LNCaP clone FGC (cell line): ENCODE data around the gene DAGLA.

Experiments used
- DNase-seq: peaks from one replicate; pipeline ENCODE4 v3.0.0-alpha.2; 2011; ENCODE audit warnings: low read depth
- H3K4me3 ChIP-seq: 2 replicates; pipeline ENCODE4 v1.5.1; 2011; ENCODE audit warnings: mild to moderate bottlenecking, low read depth, low read length, control low read depth
- TF ChIP-seq, protein P1 (sequence below): IDR thresholded peaks from 2 replicates; pipeline ENCODE4 v1.5.1; 2012; ENCODE audit warnings: mild to moderate bottlenecking; ENCODE audit not compliant: control insufficient read depth, insufficient read depth; ENCODE audit errors: extremely low read depth

The DAGLA gene

DNA sequence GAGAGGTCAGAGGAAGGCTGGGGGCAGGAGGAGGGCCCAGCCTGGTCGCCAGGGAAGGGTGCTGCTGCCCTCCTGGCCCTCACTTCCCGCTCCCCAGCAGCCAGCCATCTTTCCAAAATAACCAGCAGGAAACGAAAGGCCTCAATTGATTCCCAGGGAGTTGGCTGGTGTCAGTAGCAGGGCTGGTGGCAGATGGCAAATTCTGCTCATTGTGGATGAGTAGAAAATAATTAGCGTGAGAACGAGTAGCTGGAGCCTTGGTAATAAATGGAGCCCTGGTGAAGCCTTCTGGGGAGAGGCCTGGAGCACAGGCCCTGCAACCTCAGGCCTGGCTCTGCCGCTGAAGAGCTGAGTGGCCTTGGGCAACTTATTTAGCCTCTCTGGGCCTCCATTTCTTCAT, 31.3 kb downstream of the DAGLA start:
- no peak for DNase-seq
- TF ChIP-seq, protein P1, sequence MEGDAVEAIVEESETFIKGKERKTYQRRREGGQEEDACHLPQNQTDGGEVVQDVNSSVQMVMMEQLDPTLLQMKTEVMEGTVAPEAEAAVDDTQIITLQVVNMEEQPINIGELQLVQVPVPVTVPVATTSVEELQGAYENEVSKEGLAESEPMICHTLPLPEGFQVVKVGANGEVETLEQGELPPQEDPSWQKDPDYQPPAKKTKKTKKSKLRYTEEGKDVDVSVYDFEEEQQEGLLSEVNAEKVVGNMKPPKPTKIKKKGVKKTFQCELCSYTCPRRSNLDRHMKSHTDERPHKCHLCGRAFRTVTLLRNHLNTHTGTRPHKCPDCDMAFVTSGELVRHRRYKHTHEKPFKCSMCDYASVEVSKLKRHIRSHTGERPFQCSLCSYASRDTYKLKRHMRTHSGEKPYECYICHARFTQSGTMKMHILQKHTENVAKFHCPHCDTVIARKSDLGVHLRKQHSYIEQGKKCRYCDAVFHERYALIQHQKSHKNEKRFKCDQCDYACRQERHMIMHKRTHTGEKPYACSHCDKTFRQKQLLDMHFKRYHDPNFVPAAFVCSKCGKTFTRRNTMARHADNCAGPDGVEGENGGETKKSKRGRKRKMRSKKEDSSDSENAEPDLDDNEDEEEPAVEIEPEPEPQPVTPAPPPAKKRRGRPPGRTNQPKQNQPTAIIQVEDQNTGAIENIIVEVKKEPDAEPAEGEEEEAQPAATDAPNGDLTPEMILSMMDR: no peak
- H3K4me3 ChIP-seq: no peak overlapping the region

DNA sequence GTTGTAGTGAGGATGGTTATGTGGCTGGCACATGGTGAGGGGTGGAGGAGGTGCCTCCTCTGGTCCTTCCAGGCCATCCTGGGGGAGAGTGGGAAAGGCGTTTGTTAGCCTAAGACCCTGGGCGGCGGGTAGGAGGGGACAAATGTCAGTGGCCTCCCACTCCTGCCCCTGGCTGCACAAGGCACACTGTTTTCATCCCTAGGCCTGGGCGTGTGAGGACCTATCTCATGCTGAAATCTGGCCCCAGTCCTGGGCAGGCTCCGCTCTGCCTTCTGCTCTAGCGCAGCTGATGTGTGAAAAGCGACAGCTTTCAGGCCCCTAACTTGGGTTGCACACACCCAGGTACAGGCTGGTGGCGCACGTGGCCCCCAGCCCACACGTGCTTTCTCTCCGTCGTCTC, 32.1 kb downstream of the DAGLA start:
- H3K4me3 ChIP-seq: no peak overlapping the region
- TF ChIP-seq, protein P1: no peak
- no peak for DNase-seq

DNA sequence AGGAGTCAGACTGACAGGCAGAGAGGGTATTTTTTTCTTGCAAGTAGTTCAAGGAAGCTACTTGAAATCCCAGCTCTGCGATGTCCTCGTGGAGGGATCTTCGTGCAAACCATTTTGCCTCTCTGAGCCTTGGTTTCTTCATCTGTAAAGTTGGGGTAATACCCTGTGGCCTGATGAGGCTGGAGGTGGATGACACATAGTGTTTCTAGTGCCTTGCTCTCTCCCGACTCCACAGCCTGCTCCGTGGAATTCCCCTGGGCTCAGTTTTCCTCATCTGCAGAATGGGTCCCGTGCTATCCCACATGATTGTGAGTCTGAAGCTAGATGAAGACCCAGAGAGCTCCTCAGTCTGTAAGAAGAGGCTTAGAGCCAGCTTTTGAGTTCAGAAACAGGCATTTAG, 32.7 kb downstream of the DAGLA start:
- TF ChIP-seq, protein P1: no peak
- no peak for DNase-seq
- no peak overlapping the region for H3K4me3 ChIP-seq

DNA sequence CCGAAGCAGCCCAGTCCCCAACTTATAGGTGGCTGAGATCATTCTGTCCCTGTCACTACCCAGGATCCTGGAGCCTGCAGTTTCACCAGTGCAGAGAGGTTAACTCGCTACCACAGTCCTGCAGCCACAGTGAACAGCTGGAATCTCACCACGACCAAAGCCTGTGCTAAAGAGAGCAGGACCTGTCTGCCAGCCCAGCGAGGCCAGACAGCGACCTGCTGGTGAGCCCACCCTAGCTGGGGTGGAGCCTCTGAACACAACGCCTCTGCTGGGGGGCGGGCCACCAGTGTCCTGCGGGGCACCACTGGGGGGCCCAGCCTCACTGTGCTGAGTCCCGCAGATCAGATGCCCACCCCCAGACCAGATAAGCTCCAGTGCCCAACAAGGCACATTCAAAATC, 33.3 kb downstream of the DAGLA start:
- TF ChIP-seq, protein P1: no peak
- H3K4me3 ChIP-seq: no peak overlapping the region
- DNase-seq: no peak

DNA sequence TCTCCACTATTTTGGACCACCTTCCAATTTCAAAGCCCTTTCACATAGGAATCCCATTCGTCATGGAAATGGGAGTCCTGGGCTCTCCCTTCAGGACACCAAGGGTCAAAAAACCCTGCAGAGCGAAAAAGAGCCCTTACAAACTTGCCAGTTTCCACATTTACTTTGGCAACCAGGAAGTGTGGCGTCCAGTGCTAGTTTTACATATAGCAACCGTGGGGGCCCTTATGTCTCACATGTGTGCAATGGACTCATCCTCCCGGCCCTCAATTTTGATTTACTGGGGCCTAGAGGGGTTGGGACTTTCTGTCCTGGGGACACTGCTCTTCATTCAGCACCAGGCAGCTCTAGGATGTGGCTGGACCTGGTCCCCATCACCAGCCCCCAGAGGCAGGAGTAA, 33.7 kb downstream of the DAGLA start:
- TF ChIP-seq, protein P1: no peak
- H3K4me3 ChIP-seq: no peak overlapping the region
- DNase-seq: no peak

DNA sequence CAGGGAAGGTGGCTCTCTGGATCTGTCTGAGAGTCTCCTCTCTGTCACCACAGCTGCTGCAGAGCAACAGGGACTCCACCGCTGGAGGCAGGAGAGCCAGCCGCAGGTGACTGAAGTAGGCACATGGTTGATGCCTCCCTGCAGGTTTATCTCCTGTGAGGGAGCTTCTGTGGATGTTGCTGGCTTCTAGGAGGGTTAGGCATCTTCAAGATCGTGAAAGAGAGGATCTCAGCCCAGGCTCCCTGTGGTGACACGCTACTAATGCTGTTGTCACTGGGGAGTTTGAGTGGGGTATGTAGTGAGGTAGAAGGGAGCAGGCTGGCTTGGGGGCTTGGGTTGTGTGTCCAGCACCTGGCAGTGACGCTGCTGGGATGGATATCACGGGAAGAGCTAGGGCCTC, 34.1 kb downstream of the DAGLA start:
- no peak for DNase-seq
- TF ChIP-seq, protein P1: no peak

DNA sequence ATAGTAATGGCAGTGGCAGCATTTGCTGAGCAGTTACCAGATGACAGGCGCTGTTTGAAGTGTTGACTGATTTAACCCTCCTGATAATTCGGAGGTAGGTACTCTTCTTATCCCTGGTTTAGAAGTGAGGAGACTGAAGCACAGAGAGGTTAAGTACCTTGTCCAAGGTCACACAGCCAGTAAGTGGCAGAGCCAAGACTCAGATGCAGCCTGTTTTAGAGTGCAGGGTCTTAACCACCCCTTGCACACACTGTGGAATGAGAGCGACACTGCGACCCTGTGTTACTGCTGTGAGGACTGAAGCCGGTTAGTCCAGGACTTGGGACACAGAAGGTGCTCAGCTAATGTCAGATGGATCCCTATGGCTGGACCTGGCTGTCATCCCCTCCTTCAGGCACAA, 34.7 kb downstream of the DAGLA start:
- TF ChIP-seq, protein P1: no peak
- no peak for DNase-seq
- H3K4me3 ChIP-seq: no peak overlapping the region

More for the DNA sequence above, 34.1 kb downstream of the DAGLA start:
- H3K4me3 ChIP-seq: no peak overlapping the region
